ENCODE data around the gene PHACTR1. TPM values are rescaled to one million over a fixed set of nuclear protein-coding genes. Genes with fewer than 3 reads are reported as not detected.

The PHACTR1 gene
- total and polyA plus RNA-seq, 2 experiments from 2014 or later, result 0.65 to 3.2 TPM

- WGBS, 2 experiments (ENCODE audit: low coverage in 1 of 2, low lambda C conversion rate in 2 of 2, missing lambda C conversion rate in 2 of 2), result 17 to 21% methylated on average over 40 of the region's 40 CpGs
- peaks cover 6% of the 10 kb centered on the region for H3K4me1 ChIP-seq (ENCODE audit: insufficient read depth)
- H3K27ac ChIP-seq, result no peak overlapping the region
- no peaks in the 10 kb centered on the region for H3K79me2 ChIP-seq (ENCODE audit: insufficient read depth)
- TF ChIP-seq EZH2phosphoT487 (IDR thresholded peaks at IDR 0.05; ENCODE audit: insufficient read depth, low read depth) (no peak), EZH2 (IDR thresholded peaks at IDR 0.05; ENCODE audit: insufficient read depth, poor library complexity, severe bottlenecking) (peak; percentile 83)
- peaks cover 56% of the 10 kb centered on the region for H3K27me3 ChIP-seq (replicated peaks; ENCODE audit: insufficient read depth)
- no peaks in the 10 kb centered on the region for H3K36me3 ChIP-seq (ENCODE audit: low read depth)
- H3K9ac ChIP-seq, result no peak overlapping the region
- peak; percentile 22 for DNase-seq
- H3K9me2 ChIP-seq (ENCODE audit: insufficient read depth), result no peaks in the 10 kb centered on the region
- H3K9me3 ChIP-seq (ENCODE audit: low read depth), result no peaks in the 10 kb centered on the region
- peak overlapping the region; percentile 68; the same call in 1 of the 2 replicates for H3K4me3 ChIP-seq
- H2AFZ ChIP-seq, result peak overlapping the region; percentile 59
- peak overlapping the region; percentile 88 for H3K4me2 ChIP-seq (ENCODE audit: unreplicated experiment)
- no peaks in the 10 kb centered on the region; the same call in 1 of the 2 replicates for H4K20me1 ChIP-seq (ENCODE audit: insufficient read depth)
- no peaks in the 10 kb centered on the region for H3F3A ChIP-seq (ENCODE audit: insufficient read depth)
- in situ Hi-C loops (cut with MboI), result no loop called here
Observed at GRCh38 chr6:13014504-13015378, 298.2 kb downstream of the PHACTR1 start.

DNA sequence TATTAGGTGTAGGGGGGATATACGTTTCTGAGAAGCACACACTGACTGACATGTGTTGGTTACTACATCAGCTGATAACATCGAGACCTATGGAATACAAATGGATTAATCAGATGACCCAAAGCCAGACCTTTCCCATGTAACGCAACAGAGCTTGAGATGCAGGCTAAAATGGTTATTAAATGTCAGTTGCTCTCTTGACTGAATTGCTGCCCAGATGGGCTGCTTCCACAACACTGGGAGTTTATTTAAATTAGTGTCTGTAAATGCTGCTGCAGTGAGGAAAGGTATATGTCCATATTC, 298.8 kb downstream of the PHACTR1 start:
- Histone ChIP-seq H2AFZ (no peak overlapping the region), H3K4me3 (no peak overlapping the region), H3K27me3 (replicated peaks; ENCODE audit: insufficient read depth) (peaks cover 55% of the 10 kb centered on the region), H4K20me1 (ENCODE audit: insufficient read depth) (no peaks in the 10 kb centered on the region; the same call in 1 of the 2 replicates), H3K4me1 (ENCODE audit: insufficient read depth) (peaks cover 6% of the 10 kb centered on the region), H3K9me2 (ENCODE audit: insufficient read depth) (no peaks in the 10 kb centered on the region), H3K9ac (no peak overlapping the region), H3K9me3 (ENCODE audit: low read depth) (no peaks in the 10 kb centered on the region), H3K27ac (no peak overlapping the region), H3K79me2 (ENCODE audit: insufficient read depth) (no peaks in the 10 kb centered on the region), H3F3A (ENCODE audit: insufficient read depth) (no peaks in the 10 kb centered on the region), H3K36me3 (ENCODE audit: low read depth) (no peaks in the 10 kb centered on the region), H3K4me2 (ENCODE audit: unreplicated experiment) (no peak overlapping the region)
- in situ Hi-C loops (cut with MboI), result no loop called here
- TF ChIP-seq EZH2 (IDR thresholded peaks at IDR 0.05; ENCODE audit: insufficient read depth, poor library complexity, severe bottlenecking), result no peak
- 92 to 96% methylated on average over 3 of the region's 3 CpGs for WGBS, 2 experiments (ENCODE audit: low coverage in 1 of 2, low lambda C conversion rate in 2 of 2, missing lambda C conversion rate in 2 of 2)
- DNase-seq, result no peak

DNA sequence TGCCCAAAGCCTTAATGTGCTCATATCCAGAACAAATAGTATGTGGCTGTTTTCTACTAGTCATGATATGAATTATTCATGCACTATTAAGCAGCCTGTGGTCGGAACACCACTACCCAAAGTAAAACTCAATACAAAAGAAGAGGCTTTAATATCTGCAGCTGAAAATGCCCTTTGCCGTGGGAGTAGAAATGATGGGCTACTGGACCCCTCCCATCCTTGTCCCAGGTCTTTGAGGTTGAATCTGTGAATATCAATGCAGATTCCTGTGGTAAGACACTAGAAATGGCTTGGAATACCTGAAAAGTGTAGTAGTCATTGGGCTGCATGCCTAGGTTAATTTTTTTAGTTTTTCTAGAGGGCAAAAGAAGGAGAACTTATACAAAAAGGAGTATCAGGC, 308.0 kb downstream of the PHACTR1 start:
- no peak for TF ChIP-seq EZH2phosphoT487 (IDR thresholded peaks at IDR 0.05; ENCODE audit: insufficient read depth, low read depth)
- no peak for TF ChIP-seq EZH2 (IDR thresholded peaks at IDR 0.05; ENCODE audit: insufficient read depth, poor library complexity, severe bottlenecking)
- no peak overlapping the region for H3K27ac ChIP-seq
- H4K20me1 ChIP-seq (ENCODE audit: insufficient read depth), result no peaks in the 10 kb centered on the region
- H3F3A ChIP-seq (ENCODE audit: insufficient read depth), result no peaks in the 10 kb centered on the region
- no peak overlapping the region for H3K4me3 ChIP-seq
- H3K79me2 ChIP-seq (ENCODE audit: insufficient read depth), result no peaks in the 10 kb centered on the region
- in situ Hi-C loops (cut with MboI), result no loop called here
- H3K9ac ChIP-seq, result no peak overlapping the region
- WGBS, 2 experiments (ENCODE audit: low coverage in 1 of 2, low lambda C conversion rate in 2 of 2, missing lambda C conversion rate in 2 of 2), result 85 to 92% methylated on average over 2 of the region's 2 CpGs
- H3K9me2 ChIP-seq (ENCODE audit: insufficient read depth), result no peaks in the 10 kb centered on the region
- H3K4me1 ChIP-seq (ENCODE audit: insufficient read depth), result no peaks in the 10 kb centered on the region
- H2AFZ ChIP-seq, result no peak overlapping the region
- H3K4me2 ChIP-seq (ENCODE audit: unreplicated experiment), result no peak overlapping the region
- 0 out of 2 replicates have a peak, but pooled peaks cover 4% of the 10 kb centered on the region for H3K27me3 ChIP-seq (replicated peaks; ENCODE audit: insufficient read depth)
- H3K36me3 ChIP-seq (ENCODE audit: low read depth), result no peaks in the 10 kb centered on the region
- no peak for DNase-seq
- no peaks in the 10 kb centered on the region for H3K9me3 ChIP-seq (ENCODE audit: low read depth)

GRCh38 chr6:13025893-13026499, 309.4 kb downstream of the PHACTR1 start:
- no peak for DNase-seq
- no peaks in the 10 kb centered on the region for H3F3A ChIP-seq (ENCODE audit: insufficient read depth)
- in situ Hi-C loops (cut with MboI), result no loop called here
- TF ChIP-seq EZH2phosphoT487 (IDR thresholded peaks at IDR 0.05; ENCODE audit: insufficient read depth, low read depth) (no peak), EZH2 (IDR thresholded peaks at IDR 0.05; ENCODE audit: insufficient read depth, poor library complexity, severe bottlenecking) (no peak)
- H3K9me2 ChIP-seq (ENCODE audit: insufficient read depth), result no peaks in the 10 kb centered on the region
- H3K79me2 ChIP-seq (ENCODE audit: insufficient read depth), result no peaks in the 10 kb centered on the region
- no peaks in the 10 kb centered on the region for H3K4me1 ChIP-seq (ENCODE audit: insufficient read depth)
- H3K27me3 ChIP-seq (replicated peaks; ENCODE audit: insufficient read depth), result 0 out of 2 replicates have a peak, but pooled peaks cover 4% of the 10 kb centered on the region
- no peaks in the 10 kb centered on the region for H4K20me1 ChIP-seq (ENCODE audit: insufficient read depth)
- no peak overlapping the region for H3K27ac ChIP-seq
- no peak overlapping the region for H3K4me2 ChIP-seq (ENCODE audit: unreplicated experiment)
- no peak overlapping the region for H3K9ac ChIP-seq
- no peaks in the 10 kb centered on the region for H3K36me3 ChIP-seq (ENCODE audit: low read depth)
- 42 to 48% methylated on average over 5 of the region's 5 CpGs for WGBS, 2 experiments (ENCODE audit: low coverage in 1 of 2, low lambda C conversion rate in 2 of 2, missing lambda C conversion rate in 2 of 2)
- no peak overlapping the region for H3K4me3 ChIP-seq
- no peak overlapping the region for H2AFZ ChIP-seq
- no peaks in the 10 kb centered on the region for H3K9me3 ChIP-seq (ENCODE audit: low read depth)

Measured in GM23248 (cell line).